Measurements from ENCODE around the gene NTN4. TPM values are rescaled to one million over a fixed set of nuclear protein-coding genes. Genes with fewer than 3 reads are reported as not detected.

The NTN4 gene
- total RNA-seq, 2 donors from 2014 or later: 79.2 to 118 TPM

DNA sequence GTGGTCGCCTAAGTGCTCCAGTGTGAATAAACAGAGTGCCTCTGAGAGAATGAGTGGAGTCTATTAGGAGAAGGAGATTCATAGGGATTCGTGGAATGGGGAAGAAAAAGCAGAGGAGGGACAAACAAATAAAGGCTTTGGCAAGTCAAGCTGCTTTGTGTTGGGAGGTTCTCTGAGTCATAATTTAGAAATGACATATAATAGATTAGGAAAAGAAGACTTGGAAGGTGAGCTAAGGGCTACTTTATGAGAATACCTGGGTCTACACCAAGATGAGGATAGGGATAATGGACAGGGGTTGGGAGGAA, 6.4 kb upstream of the NTN4 start:
- 49% methylated on average over 2 of the region's 2 CpGs for WGBS
- no peak overlapping the region for H3K4me3 ChIP-seq
- H3K36me3 ChIP-seq: no peaks in the 10 kb centered on the region
- TF ChIP-seq, protein P1, sequence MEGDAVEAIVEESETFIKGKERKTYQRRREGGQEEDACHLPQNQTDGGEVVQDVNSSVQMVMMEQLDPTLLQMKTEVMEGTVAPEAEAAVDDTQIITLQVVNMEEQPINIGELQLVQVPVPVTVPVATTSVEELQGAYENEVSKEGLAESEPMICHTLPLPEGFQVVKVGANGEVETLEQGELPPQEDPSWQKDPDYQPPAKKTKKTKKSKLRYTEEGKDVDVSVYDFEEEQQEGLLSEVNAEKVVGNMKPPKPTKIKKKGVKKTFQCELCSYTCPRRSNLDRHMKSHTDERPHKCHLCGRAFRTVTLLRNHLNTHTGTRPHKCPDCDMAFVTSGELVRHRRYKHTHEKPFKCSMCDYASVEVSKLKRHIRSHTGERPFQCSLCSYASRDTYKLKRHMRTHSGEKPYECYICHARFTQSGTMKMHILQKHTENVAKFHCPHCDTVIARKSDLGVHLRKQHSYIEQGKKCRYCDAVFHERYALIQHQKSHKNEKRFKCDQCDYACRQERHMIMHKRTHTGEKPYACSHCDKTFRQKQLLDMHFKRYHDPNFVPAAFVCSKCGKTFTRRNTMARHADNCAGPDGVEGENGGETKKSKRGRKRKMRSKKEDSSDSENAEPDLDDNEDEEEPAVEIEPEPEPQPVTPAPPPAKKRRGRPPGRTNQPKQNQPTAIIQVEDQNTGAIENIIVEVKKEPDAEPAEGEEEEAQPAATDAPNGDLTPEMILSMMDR (IDR thresholded peaks at IDR 0.05): no peak
- TF ChIP-seq POLR2A (IDR thresholded peaks at IDR 0.05) (no peak), POLR2AphosphoS5 (IDR thresholded peaks at IDR 0.05) (no peak)
- intact Hi-C loops (cut with DNase I): no loop called here
- no peaks in the 10 kb centered on the region for H3K27me3 ChIP-seq (replicated peaks; ENCODE audit: insufficient read depth)
- no peak for DNase-seq (ENCODE audit: low spot score)
- H3K27ac ChIP-seq: no peak overlapping the region
- no peaks in the 10 kb centered on the region for H3K9me3 ChIP-seq
- H3K4me1 ChIP-seq (replicated peaks): no peaks in the 10 kb centered on the region

DNA sequence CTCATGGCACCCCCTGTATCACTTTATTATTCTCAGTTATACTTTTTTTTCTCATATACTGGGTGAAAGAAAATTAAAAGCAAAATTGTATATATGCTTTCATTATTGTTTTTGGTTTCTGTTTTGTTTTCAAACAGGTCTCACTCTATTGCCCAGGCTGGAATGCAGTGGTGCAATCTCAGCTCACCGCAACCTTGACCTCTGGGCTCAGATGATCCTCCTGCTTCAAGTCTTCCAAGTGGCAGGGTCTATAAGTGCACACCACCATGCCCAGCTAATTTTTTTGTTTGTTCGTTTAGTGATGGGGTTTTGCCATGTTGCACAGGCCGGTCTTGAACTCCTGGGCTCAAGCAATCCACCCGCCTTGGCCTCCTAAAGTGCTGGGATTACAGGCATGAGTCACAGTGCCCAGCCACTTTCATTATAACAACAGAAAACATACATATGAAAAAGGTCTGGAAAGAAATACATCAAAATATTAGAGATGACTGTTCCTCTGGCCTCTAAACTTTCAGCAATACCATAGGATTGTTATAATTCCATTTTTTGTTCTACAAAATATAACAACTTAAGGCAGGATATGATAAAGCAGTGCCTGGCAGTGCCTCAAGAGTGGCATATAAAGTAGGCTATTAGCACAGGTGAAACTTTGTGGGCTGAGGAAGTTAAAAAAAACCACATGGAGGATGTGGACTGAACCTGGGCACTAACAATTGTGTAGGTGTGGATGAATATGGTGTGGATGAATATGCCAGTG, 5.8 kb upstream of the NTN4 start:
- WGBS: 93% methylated on average over 4 of the region's 4 CpGs
- intact Hi-C loops (cut with DNase I): no loop called here
- H3K36me3 ChIP-seq: no peaks in the 10 kb centered on the region
- no peak for DNase-seq (ENCODE audit: low spot score)
- no peaks in the 10 kb centered on the region for H3K27me3 ChIP-seq (replicated peaks; ENCODE audit: insufficient read depth)
- no peaks in the 10 kb centered on the region for H3K9me3 ChIP-seq
- no peak overlapping the region for H3K27ac ChIP-seq
- H3K4me1 ChIP-seq (replicated peaks): no peaks in the 10 kb centered on the region
- TF ChIP-seq, protein P1 (IDR thresholded peaks at IDR 0.05): no peak
- TF ChIP-seq POLR2A (IDR thresholded peaks at IDR 0.05) (no peak), POLR2AphosphoS5 (IDR thresholded peaks at IDR 0.05) (no peak)
- no peak overlapping the region for H3K4me3 ChIP-seq

DNA sequence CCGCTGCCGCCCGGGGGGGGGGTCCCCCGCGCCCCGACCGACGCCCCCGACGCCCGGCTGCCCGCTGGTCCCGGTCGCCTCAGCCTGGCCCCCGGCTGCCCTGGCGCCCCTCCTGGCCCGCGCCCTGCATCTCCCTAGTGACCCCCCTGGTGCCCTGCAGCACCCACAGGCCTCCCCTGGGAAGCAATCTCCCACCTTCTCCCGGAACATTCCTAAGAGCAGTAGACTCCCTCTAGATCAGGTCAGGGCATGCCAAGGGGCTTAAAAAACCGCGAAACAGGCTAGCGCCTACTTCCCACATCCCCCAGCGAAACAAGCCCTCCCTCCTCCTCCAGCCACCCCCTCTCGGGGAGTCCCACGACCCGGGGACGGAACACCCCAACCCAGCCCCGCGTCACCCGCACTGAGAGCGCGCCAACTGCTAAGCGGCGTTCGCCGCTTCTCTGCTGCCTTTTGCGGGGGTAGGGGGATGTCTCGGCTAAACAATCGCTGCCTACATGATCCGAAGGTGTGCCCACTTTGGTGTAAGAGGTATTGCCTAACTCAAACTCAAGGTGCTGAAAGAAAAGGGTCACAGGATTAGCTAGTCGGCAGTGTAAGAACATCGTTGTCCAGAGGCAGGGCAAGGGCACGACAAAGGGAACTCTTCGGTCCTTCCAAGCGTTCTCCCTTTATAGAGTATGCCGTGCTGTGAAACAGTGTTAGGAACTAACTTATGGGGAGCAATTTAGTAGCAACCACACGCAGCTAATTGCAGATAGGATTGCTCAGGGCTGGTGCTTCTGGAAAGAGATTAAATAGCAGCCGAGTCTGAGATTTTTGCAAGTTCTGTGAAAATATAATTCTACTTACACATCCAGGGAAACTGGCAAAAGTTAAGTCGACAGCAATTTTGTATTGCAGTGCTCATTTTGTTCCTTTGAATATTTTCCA, 619 bp upstream of the NTN4 start:
- Histone ChIP-seq H3K4me1 (replicated peaks) (no peaks in the 10 kb centered on the region), H3K9me3 (no peaks in the 10 kb centered on the region), H3K27ac (peak overlapping the region; percentile 71 to 82), H3K27me3 (replicated peaks; ENCODE audit: insufficient read depth) (no peaks in the 10 kb centered on the region), H3K4me3 (peak overlapping the region; percentile 62 to 69), H3K36me3 (no peaks in the 10 kb centered on the region)
- TF ChIP-seq, protein P1 (IDR thresholded peaks at IDR 0.05): no peak
- TF ChIP-seq POLR2AphosphoS5 (IDR thresholded peaks at IDR 0.05) (peak; percentile 47), POLR2A (IDR thresholded peaks at IDR 0.05) (peak; percentile 13)
- 1% methylated on average over 35 of the region's 49 CpGs for WGBS
- intact Hi-C loops (cut with DNase I): no loop called here
- peak; percentile 32 for DNase-seq (ENCODE audit: low spot score)

DNA sequence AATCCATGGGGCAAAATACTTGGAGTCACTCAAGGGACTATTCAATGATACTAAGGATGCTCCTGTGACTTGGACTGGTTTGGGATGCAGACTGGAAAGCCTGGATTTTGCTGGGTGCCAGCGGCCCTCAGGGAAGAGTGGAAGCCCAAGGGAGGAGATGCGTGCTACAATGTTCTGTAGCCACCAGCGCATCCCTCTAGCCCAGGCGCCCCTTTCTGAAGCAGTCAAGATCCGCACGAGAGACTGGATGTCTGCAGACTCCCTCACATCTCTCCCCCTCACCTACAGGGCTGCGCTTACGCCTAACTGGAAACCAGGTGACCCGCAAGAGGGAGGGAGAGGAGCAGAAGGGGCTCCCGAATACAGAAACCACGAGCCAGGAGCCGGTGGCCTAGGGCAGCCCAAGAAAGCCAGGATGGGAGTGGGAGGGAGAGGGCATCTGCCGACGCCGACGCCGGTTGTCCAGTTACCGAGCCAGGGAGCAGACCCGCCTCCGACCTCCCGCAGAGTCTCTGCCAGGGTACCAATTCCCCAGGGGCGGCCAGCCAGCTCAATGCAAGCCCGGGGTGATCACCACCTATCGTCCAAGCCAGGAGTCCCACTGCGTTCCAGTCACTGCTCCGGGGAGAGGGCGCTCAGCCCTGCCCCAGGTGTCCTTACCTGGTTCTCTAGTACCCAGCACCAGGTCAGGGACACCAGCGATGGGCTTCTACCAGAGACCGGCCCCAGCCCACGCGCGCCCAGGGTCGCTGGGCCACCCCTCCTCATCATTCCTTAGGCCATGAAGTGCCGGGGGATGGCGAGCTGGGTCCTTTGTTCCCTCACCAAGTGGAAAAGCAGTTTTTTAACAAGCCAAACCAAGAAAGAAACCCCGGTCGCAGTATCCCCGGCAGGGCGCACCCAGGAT, 1.2 kb downstream of the NTN4 start:
- intact Hi-C loops (cut with DNase I): no loop called here
- Histone ChIP-seq H3K4me3 (peak overlapping the region; percentile 62 to 69), H3K27me3 (replicated peaks; ENCODE audit: insufficient read depth) (no peaks in the 10 kb centered on the region), H3K27ac (peak overlapping the region; percentile 71 to 82), H3K36me3 (no peaks in the 10 kb centered on the region), H3K9me3 (no peaks in the 10 kb centered on the region), H3K4me1 (replicated peaks) (no peaks in the 10 kb centered on the region)
- TF ChIP-seq POLR2A (IDR thresholded peaks at IDR 0.05): peak; percentile 20
- TF ChIP-seq, protein P1 (IDR thresholded peaks at IDR 0.05): no peak
- TF ChIP-seq POLR2AphosphoS5 (IDR thresholded peaks at IDR 0.05): no peak
- peak; percentile 13 for DNase-seq (ENCODE audit: low spot score)
- 7% methylated on average over 39 of the region's 39 CpGs for WGBS

All from prostate gland (tissue), 2 donors.